HG02840 (cell line): Measurements from ENCODE around the gene DNMT3L.
"Not testable (repeated sequence)": the region's sequence is repeated elsewhere in the genome, so short reads cannot be mapped to it uniquely, and the experiment has no call there.

Experiments
- ATAC-seq: cut with Tn5 transposase; IDR thresholded peaks from one replicate; pipeline ENCODE4 v1.9.1; 2021; ENCODE audit warnings: mild to moderate bottlenecking, moderate library complexity, moderate number of reproducible peaks; ENCODE audit not compliant: unreplicated experiment, low FRiP score

DNMT3L gene

GRCh38 chr21:44202590-44203299, 59.0 kb downstream of the DNMT3L start:
- not testable (repeated sequence) for ATAC-seq

GRCh38 chr21:44199997-44200396, 61.7 kb downstream of the DNMT3L start:
- not testable (repeated sequence) for ATAC-seq

- no peak for ATAC-seq
Observed at GRCh38 chr21:44199448-44199847, 62.2 kb downstream of the DNMT3L start.

GRCh38 chr21:44197156-44197516, 64.6 kb downstream of the DNMT3L start:
- ATAC-seq: not testable (repeated sequence)
